NCI-H146 treated with DMSO at 0.1 percent for 48 hours (cell line): ENCODE measurements around the gene INPP5F.
"Not testable (repeated sequence)": the region's sequence is repeated elsewhere in the genome, so short reads cannot be mapped to it uniquely, and the experiment has no call there.

Experiments
- DNase-seq: peaks from one replicate; lab custom pipeline; 2025; ENCODE audit not compliant: unreplicated experiment; lab: John Stamatoyannopoulos, UW

Gene INPP5F

GRCh38 chr10:119859420-119860258, 133.8 kb downstream of the INPP5F start:
- DNase-seq, result no peak

- no peak for DNase-seq
These were observed 135.2 kb downstream of the INPP5F start for GRCh38 chr10:119860866-119861607.

- no peak for DNase-seq
These were observed 136.7 kb downstream of the INPP5F start for GRCh38 chr10:119862524-119862923.

GRCh38 chr10:119863951-119864565, 138.2 kb downstream of the INPP5F start:
- no peak for DNase-seq

- no peak for DNase-seq
These were observed 139.9 kb downstream of the INPP5F start for GRCh38 chr10:119865699-119866240.

GRCh38 chr10:119867317-119867716, 141.5 kb downstream of the INPP5F start:
- DNase-seq, result no peak

- DNase-seq, result not testable (repeated sequence)
These were observed 143.5 kb downstream of the INPP5F start for GRCh38 chr10:119869398-119869797.

- peak; percentile 32 for DNase-seq
These were observed 146.2 kb downstream of the INPP5F start for GRCh38 chr10:119871881-119872609.

GRCh38 chr10:119872610-119872859, 146.7 kb downstream of the INPP5F start, which contains the start of gene MCMBP:
Gene MCMBP, minus strand, starts transcription at chr10:119872843. Its CDS starts 259 bp downstream, at chr10:119872584.
- no peak for DNase-seq

GRCh38 chr10:119872860-119873681, 147.2 kb downstream of the INPP5F start:
- DNase-seq, result peak; percentile 70

- DNase-seq, result no peak
These were observed 152.7 kb downstream of the INPP5F start for GRCh38 chr10:119878524-119878923.
